Activated CD4-positive, CD25-positive, alpha-beta regulatory T cell treated with anti-CD3 and anti-CD28 coated beads, Interleukin-2, amount 50 U/mL, for 16 hours (primary cell): ENCODE data around the gene BABAM1.
A peak's percentile ranks its signal among the peaks of the same experiment; 100 is the strongest.

Source experiments
- DNase-seq: peaks from one replicate; pipeline ENCODE4 v3.0.0-alpha.2; 2020; ENCODE audit warnings: low read depth, low spot score

Gene BABAM1

GRCh38 chr19:17266975-17267788 lies at the start of gene BABAM1:
Gene BABAM1 (plus strand): TSS chr19:17267443. CDS start chr19:17268807, 1,364 bp downstream.
- peak; percentile 95 for DNase-seq

- DNase-seq, result no peak
Observed at GRCh38 chr19:17219286-17219685, 48.0 kb upstream of the BABAM1 start.

- no peak for DNase-seq
Observed at GRCh38 chr19:17220207-17220758, 47.0 kb upstream of the BABAM1 start.

GRCh38 chr19:17225053-17225452 lies 42.2 kb upstream of the BABAM1 start:
- no peak for DNase-seq

- DNase-seq, result peak; percentile 92
Observed at GRCh38 chr19:17226002-17226933, 41.0 kb upstream of the BABAM1 start, which contains the start of gene OCEL1. Gene OCEL1 (plus strand): TSS chr19:17226226. CDS start chr19:17226248, 22 bp downstream.

GRCh38 chr19:17227798-17228367 lies 39.4 kb upstream of the BABAM1 start:
- DNase-seq, result no peak

GRCh38 chr19:17229890-17230289 lies 37.4 kb upstream of the BABAM1 start:
- no peak for DNase-seq

GRCh38 chr19:17232258-17232657 lies 35.0 kb upstream of the BABAM1 start:
- DNase-seq, result no peak

GRCh38 chr19:17234911-17235299 lies 32.3 kb upstream of the BABAM1 start:
- DNase-seq, result no peak

- DNase-seq, result peak; percentile 47
Observed at GRCh38 chr19:17235300-17235970, 31.8 kb upstream of the BABAM1 start.

- no peak for DNase-seq
Observed at GRCh38 chr19:17235971-17236777, 31.1 kb upstream of the BABAM1 start.

- DNase-seq, result no peak
Observed at GRCh38 chr19:17236811-17237543, 30.3 kb upstream of the BABAM1 start.

GRCh38 chr19:17237747-17238706 lies 29.2 kb upstream of the BABAM1 start:
- no peak for DNase-seq

GRCh38 chr19:17240062-17240752 lies 27.0 kb upstream of the BABAM1 start:
- no peak for DNase-seq

- DNase-seq, result no peak
Observed at GRCh38 chr19:17240826-17241399, 26.3 kb upstream of the BABAM1 start.

GRCh38 chr19:17242431-17243208 lies 24.6 kb upstream of the BABAM1 start:
- no peak for DNase-seq
